Activated CD4-positive, alpha-beta memory T cell treated with anti-CD3 and anti-CD28 coated beads, Interleukin-2, amount 10 ng/mL, durations not matched to agents 7 days and 5 days (primary cell): ENCODE results near the gene GLRX. TPM values are rescaled to one million over a fixed set of nuclear protein-coding genes. Genes with fewer than 3 reads are reported as not detected.
"Not testable (repeated sequence)": the region's sequence is repeated elsewhere in the genome, so short reads cannot be mapped to it uniquely, and the experiment has no call there.

ENCODE experiments used
- CTCF ChIA-PET: fragments of 350-600 bp; sonication (Branson Sonifier 250); formaldehyde crosslinking; loops from one replicate; lab custom pipeline; 2021; ENCODE audit warnings: antibody characterized with exemption, inconsistent platforms; lab: Charles Lee
- POLR2A ChIA-PET: fragments of 350-600 bp; sonication (Branson Sonifier 250); formaldehyde crosslinking; loops from one replicate; lab custom pipeline; 2021; ENCODE audit warnings: antibody characterized with exemption; lab: Charles Lee
- DNase-seq: peaks from one replicate; pipeline ENCODE4 v3.0.0-alpha.2; 2020
- H3K27ac Mint-ChIP-seq: one replicate; pipeline ENCODE4 v1.8.0; 2021; ENCODE audit warnings: mild to moderate bottlenecking, mixed read lengths
- H3K27me3 Mint-ChIP-seq: one replicate; pipeline ENCODE4 v1.8.0; 2021; ENCODE audit warnings: mixed read lengths
- H3K36me3 Mint-ChIP-seq: one replicate; pipeline ENCODE4 v1.8.0; 2021; ENCODE audit warnings: low read depth, mixed read lengths
- H3K4me1 Mint-ChIP-seq: one replicate; pipeline ENCODE4 v1.8.0; 2021; ENCODE audit warnings: mixed read lengths
- H3K4me3 Mint-ChIP-seq: one replicate; pipeline ENCODE4 v1.8.0; 2021; ENCODE audit warnings: mild to moderate bottlenecking, mixed read lengths
- H3K9me3 Mint-ChIP-seq: one replicate; pipeline ENCODE4 v1.8.0; 2021; ENCODE audit warnings: mixed read lengths
- total RNA-seq, 2 experiments: library from RNA; stranded (reverse); gene quantifications; one replicate each; pipeline ENCODE4 v1.2.3, GENCODE V29; 2021

Gene GLRX
- total RNA-seq, 2 experiments from 2014 or later: 71.6 to 72.5 TPM

DNA sequence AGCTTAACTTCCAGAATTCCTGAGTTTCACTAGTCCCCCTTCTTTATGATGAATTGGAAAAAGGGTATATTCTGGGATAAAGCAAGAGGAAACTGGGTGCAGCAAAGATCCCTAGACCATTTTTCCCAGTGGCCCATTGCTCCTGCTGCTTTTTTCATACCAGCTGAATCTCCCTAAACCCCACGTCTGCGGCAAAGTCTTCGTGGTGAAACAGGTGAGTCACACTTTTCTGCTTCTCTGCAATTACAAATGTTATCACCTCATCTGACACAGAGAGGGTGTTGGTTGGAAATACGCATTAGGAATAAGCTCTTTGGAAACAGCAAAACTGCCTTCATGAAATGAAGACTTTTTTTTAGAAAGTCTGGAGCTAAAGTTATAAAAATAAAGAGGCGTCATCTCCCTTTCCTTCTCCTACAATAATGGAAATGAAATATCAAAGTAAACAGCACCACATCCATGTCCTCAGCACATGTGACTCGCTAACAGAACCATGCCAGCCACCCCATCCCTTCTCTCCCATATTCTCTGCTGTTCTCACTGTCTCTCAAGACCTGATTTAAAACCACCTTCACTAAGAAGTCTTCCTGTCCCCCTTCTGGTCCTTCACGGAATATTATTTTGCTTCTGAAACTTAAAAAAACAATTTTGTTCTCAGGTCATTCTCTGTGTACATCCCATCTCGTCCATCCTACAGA lies 39.5 kb upstream of the GLRX start:
- DNase-seq: peak; percentile 57
- Mint-ChIP-seq H3K4me1 (peaks cover 59% of the 10 kb centered on the region), H3K4me3 (no peak overlapping the region), H3K36me3 (no peaks in the 10 kb centered on the region), H3K27ac (peak overlapping the region; percentile 86), H3K9me3 (no peaks in the 10 kb centered on the region), H3K27me3 (no peaks in the 10 kb centered on the region)
- CTCF ChIA-PET: interaction anchor here (0.5 to 7.2 kb wide), 8 partner anchors 8 to 734 kb away, joined by 3 to 75 read pairs (median 7); no protein-coding TSS in a partner anchor
- POLR2A ChIA-PET: interaction anchor here (0.8 to 2.0 kb wide), 13 partner anchors 8 to 240 kb away, joined by 3 to 12 read pairs (median 4); partner anchors contain the start of genes ELL2 and RFESD

DNA sequence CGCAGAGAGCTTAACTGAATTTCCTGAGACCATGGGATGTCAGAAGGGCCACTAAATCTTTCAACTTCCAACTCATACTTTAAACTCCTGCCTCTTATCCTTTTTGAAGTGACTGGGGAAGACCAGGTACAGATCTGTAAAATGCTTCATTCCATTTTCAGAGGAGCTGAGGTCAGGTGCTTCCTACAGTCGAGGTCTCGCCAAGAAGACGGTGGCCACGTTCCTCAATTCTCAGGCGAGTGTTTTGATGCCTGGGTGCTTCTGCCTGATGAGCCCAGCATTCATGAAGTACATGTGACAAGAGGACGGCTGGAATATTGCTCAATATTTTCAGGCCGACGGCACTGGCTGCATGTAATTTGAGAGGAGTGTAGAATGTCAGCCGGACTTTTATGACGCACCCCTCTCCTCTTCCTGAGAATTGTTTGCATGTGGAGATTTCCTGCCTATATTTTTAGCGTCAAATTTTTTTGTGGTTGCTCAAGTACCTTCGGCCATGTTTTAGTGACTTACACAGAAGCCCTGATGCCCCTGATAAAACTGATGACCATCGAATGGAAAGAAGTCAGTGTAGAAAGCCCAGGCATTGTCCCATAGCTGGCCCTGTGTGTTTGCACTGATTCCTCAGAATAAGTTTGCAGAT lies 38.8 kb upstream of the GLRX start:
- H3K4me3 Mint-ChIP-seq: no peak overlapping the region

DNA sequence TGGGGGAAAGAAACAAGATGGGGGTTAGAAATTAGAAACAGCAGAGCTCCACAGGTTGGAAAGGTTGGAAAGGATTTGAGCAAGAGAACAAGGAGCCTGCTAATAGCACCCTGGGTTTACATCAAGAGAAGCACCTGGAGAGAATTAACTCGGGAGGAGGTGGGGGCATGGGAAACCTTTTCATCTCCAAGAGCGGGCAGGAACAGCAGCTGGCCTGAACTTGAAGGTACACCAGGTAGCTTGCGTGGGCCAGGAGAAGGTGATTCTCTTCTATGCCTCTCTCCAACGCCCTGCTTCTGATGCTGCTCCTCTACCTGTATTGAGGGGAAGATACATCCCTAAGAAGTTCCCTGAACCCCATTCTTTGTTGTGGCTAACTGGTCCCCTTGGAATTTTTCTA lies 37.1 kb upstream of the GLRX start:
- no peak overlapping the region for H3K27ac Mint-ChIP-seq
- no peaks in the 10 kb centered on the region for H3K27me3 Mint-ChIP-seq
- no peaks in the 10 kb centered on the region for H3K36me3 Mint-ChIP-seq
- ChIA-PET POLR2A (interaction anchor here (0.9 to 2.0 kb wide), 4 partner anchors 9 to 476 kb away, joined by 3 to 7 read pairs (median 4); no protein-coding TSS in a partner anchor), CTCF (interaction anchor here (0.9 to 7.2 kb wide), 12 partner anchors 10 to 843 kb away, joined by 3 to 75 read pairs (median 4); partner anchors contain the start of gene ELL2)
- no peak for DNase-seq
- H3K4me1 Mint-ChIP-seq: peaks cover 56% of the 10 kb centered on the region
- no peaks in the 10 kb centered on the region for H3K9me3 Mint-ChIP-seq
- no peak overlapping the region for H3K4me3 Mint-ChIP-seq

More for the DNA sequence above, 38.8 kb upstream of the GLRX start:
- no peak for DNase-seq
- no peaks in the 10 kb centered on the region for H3K9me3 Mint-ChIP-seq
- peaks cover 57% of the 10 kb centered on the region for H3K4me1 Mint-ChIP-seq
- H3K27ac Mint-ChIP-seq: peak overlapping the region; percentile 86
- no peaks in the 10 kb centered on the region for H3K36me3 Mint-ChIP-seq
- POLR2A ChIA-PET: interaction anchor here (0.8 to 2.0 kb wide), 13 partner anchors 8 to 239 kb away, joined by 3 to 12 read pairs (median 4); partner anchors contain the start of genes ELL2 and RFESD
- CTCF ChIA-PET: interaction anchor here (0.5 to 7.2 kb wide), 9 partner anchors 8 to 740 kb away, joined by 3 to 75 read pairs (median 5); no protein-coding TSS in a partner anchor
- no peaks in the 10 kb centered on the region for H3K27me3 Mint-ChIP-seq

DNA sequence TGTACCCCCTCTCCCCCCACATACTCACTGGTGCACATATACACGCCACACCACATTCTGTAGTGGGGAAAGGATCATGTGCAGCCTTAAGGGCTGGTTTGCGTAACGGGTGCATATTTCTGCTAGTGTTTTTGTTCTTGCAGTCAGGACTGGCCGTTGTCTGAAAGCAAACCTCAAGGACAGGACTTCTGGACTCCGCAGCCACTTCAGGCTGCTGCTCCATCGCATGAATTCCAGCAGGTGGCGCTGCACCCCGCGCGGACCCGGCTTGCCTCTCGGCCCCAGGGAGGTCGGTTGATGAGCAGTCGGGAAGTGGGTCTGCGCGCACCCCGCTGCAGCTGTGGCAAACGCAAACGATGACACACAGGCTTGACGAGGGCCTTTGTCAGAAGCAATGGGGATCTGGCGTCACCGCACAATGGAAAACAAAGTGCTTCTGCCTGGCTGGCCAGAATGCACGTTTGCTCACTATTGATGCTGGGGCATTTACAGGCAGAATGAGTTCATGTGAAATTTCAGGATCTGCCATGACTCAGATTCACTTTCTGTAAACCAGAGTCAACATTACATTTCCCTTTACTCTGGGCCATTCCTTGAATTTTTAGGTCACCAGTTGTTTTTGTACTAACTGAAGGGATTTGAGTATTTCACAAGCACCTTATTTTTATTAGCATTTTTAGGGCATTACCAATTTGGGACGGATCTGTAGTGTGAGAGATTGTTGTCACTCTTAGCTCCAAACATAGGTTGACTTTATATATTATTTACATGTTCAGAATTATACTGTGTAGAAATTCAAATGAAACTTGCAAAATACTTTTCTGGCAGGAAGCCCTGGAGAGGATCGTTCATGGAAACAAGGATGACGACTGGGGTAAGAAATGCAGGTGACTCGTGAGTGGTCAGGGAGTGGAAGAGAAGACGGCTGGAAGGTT lies 36.4 kb upstream of the GLRX start:
- H3K9me3 Mint-ChIP-seq: no peaks in the 10 kb centered on the region
- H3K4me3 Mint-ChIP-seq: peak overlapping the region; percentile 43
- H3K4me1 Mint-ChIP-seq: peaks cover 50% of the 10 kb centered on the region
- H3K27me3 Mint-ChIP-seq: no peaks in the 10 kb centered on the region
- CTCF ChIA-PET: interaction anchor here (0.9 to 7.2 kb wide), 13 partner anchors 10 to 844 kb away, joined by 3 to 75 read pairs (median 5); partner anchors contain the start of gene ELL2
- POLR2A ChIA-PET: interaction anchor here (0.9 to 2.0 kb wide), 4 partner anchors 10 to 477 kb away, joined by 3 to 7 read pairs (median 4); no protein-coding TSS in a partner anchor
- H3K36me3 Mint-ChIP-seq: no peaks in the 10 kb centered on the region
- peak; percentile 92 for DNase-seq
- H3K27ac Mint-ChIP-seq: peak overlapping the region; percentile 28

DNA sequence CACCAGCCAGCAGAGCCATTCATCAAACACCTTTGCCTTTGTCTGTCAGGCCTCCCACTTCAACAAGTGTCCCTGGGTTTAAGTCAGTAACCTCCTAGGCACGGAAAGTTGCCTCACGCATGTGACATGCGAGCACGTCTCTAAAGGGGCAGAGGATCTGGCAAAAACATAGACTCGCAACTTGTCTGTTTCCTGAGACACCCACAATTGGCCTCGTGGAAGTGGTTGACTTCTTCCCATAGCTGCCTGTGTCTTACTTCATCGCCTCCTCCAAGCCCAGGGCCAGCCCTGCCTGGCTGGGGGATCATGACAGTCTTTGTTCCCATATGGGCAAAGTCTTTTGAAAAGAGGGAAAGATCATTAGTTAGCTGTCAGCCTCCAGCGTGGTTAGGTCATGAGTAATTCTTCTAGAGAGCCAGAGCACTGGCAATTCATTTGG lies 35.5 kb upstream of the GLRX start:
- no peak overlapping the region for H3K4me3 Mint-ChIP-seq
- H3K4me1 Mint-ChIP-seq: peaks cover 44% of the 10 kb centered on the region
- H3K36me3 Mint-ChIP-seq: no peaks in the 10 kb centered on the region
- POLR2A ChIA-PET: no interaction called here
- CTCF ChIA-PET: interaction anchor here (0.6 to 7.2 kb wide), 7 partner anchors 9 to 485 kb away, joined by 3 to 75 read pairs (median 8); partner anchors contain the start of gene ELL2
- H3K27me3 Mint-ChIP-seq: no peaks in the 10 kb centered on the region
- DNase-seq: no peak
- H3K9me3 Mint-ChIP-seq: no peaks in the 10 kb centered on the region
- H3K27ac Mint-ChIP-seq: no peak overlapping the region

DNA sequence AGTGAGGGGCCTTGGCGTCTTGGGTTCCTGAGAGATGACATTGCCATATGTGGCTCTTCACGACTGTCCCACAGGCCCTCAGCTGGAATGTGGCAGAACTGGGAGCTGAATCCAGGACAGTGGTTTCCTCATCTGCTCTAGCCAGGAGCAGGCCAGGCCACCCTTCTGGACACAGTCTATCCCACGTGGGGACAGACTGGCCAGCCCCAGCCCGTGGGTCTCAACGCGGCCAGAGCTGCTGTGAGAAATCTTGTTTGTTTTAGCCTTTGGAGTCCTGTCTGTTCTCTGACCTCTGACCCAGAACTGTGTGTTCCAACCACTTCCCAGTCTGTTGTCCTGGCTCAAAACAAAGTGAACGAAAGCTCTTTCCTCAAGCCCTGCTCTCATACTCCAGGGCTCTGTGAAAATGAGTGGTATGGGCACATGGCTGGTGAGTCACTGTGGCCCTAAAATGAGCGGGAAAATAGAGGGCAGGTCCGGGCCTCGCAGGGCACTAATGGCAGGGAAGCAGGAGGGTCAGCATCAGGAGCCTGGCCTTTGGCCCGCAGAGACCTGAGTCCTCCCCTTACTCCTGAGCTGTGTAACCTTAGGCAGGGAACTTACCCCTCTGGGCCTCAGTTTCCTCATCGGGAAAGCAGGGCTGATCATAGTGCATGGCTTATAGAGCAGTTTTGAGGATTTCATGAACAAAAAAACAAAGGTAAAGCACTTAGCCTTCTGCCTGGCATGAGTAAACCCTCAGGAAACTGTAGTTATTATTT lies 34.8 kb upstream of the GLRX start:
- no peak for DNase-seq
- peaks cover 38% of the 10 kb centered on the region for H3K4me1 Mint-ChIP-seq
- H3K9me3 Mint-ChIP-seq: no peaks in the 10 kb centered on the region
- H3K27me3 Mint-ChIP-seq: no peaks in the 10 kb centered on the region
- H3K4me3 Mint-ChIP-seq: no peak overlapping the region
- no peaks in the 10 kb centered on the region for H3K36me3 Mint-ChIP-seq
- ChIA-PET CTCF (interaction anchor here (0.6 to 14.8 kb wide), 8 partner anchors 8 to 598 kb away, joined by 3 to 354 read pairs (median 8); no protein-coding TSS in a partner anchor), POLR2A (no interaction called here)
- no peak overlapping the region for H3K27ac Mint-ChIP-seq

DNA sequence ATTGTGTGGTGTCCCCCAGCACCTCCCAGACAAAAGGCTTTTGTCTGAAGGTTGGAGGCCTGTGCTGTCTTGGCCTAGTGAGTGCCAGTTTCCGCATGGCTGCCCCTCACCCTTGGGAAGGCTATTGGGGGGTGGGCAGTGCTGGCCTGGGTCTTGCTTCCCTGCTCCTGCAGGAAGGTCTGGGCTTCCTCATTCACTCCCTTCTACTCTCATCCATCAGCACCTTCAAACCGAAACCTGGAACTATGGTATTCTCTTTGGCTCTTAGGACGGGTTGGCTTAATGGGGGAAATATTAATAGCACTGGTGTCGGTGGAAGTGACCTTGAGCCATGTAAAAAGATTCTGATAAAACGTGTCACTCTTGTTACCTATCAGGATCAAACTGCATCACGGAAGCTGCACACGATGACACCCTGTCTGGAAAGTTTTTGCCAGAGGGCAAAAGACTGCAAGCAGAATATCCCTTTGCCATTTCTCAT lies 34.0 kb upstream of the GLRX start:
- peaks cover 29% of the 10 kb centered on the region for H3K4me1 Mint-ChIP-seq
- no peak for DNase-seq
- H3K27ac Mint-ChIP-seq: no peak overlapping the region
- CTCF ChIA-PET: interaction anchor here (0.7 to 14.8 kb wide), 6 partner anchors 10 to 599 kb away, joined by 3 to 354 read pairs (median 22); no protein-coding TSS in a partner anchor
- POLR2A ChIA-PET: no interaction called here
- no peaks in the 10 kb centered on the region for H3K36me3 Mint-ChIP-seq
- H3K4me3 Mint-ChIP-seq: no peak overlapping the region
- H3K27me3 Mint-ChIP-seq: no peaks in the 10 kb centered on the region
- H3K9me3 Mint-ChIP-seq: no peaks in the 10 kb centered on the region

DNA sequence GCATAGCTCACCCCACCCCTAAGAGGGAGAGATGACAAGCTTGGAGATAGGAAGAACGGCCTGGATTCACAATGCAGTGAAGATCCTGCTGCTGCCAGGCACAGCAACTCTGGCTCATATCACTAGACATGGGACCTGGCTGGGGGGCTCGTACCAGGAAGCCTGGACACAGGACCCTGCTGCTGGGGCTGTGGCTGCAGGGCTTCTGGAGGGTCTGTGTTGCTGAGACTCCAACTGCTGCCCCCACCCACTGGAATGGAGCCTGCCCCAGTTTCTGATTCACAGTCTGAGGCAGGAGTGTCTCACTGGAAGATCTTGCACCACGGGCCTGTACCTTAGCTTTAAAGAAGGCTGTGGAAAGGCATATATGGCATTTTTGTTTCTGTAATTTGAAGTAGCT lies 31.0 kb upstream of the GLRX start:
- Mint-ChIP-seq H3K4me1 (peaks cover 10% of the 10 kb centered on the region), H3K27me3 (peaks cover 4% of the 10 kb centered on the region), H3K4me3 (no peak overlapping the region), H3K9me3 (no peaks in the 10 kb centered on the region), H3K27ac (no peak overlapping the region), H3K36me3 (no peaks in the 10 kb centered on the region)
- DNase-seq: no peak
- ChIA-PET CTCF (interaction anchor here (0.7 to 14.8 kb wide), 5 partner anchors 10 to 483 kb away, joined by 3 to 354 read pairs (median 4); no protein-coding TSS in a partner anchor), POLR2A (interaction anchor here (0.7 to 1.1 kb wide), 2 partner anchors 9 to 16 kb away, joined by 3 read pairs; no protein-coding TSS in a partner anchor)

DNA sequence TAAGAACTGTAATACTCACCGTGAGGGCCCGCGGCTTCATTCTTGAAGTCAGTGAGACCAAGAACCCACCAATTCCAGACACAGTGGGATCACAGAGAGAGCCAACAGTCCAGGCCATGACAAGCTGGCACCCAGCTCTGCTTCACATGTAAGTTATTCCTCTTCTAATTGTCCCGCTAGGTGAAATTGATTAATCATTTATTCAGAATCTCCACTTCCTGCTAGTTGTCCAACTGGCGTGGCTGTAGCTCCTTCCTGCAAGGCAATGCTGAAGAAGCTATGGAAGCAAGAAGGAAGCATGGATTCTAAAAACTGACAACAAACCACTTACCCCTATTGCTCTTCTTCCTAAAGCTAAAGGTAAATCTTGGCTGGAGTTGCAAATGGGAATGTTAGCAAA lies 30.0 kb upstream of the GLRX start:
- H3K4me3 Mint-ChIP-seq: no peak overlapping the region
- peaks cover 8% of the 10 kb centered on the region for H3K27me3 Mint-ChIP-seq
- CTCF ChIA-PET: interaction anchor here (0.8 to 14.8 kb wide), 3 partner anchors 9 to 70 kb away, joined by 3 to 354 read pairs (median 4); no protein-coding TSS in a partner anchor
- POLR2A ChIA-PET: interaction anchor here (1.1 kb wide), 1 partner anchor 9 kb away, joined by 3 read pairs; no protein-coding TSS in a partner anchor
- H3K9me3 Mint-ChIP-seq: no peaks in the 10 kb centered on the region
- no peak overlapping the region for H3K27ac Mint-ChIP-seq
- H3K4me1 Mint-ChIP-seq: peaks cover 6% of the 10 kb centered on the region
- DNase-seq: no peak
- no peaks in the 10 kb centered on the region for H3K36me3 Mint-ChIP-seq

DNA sequence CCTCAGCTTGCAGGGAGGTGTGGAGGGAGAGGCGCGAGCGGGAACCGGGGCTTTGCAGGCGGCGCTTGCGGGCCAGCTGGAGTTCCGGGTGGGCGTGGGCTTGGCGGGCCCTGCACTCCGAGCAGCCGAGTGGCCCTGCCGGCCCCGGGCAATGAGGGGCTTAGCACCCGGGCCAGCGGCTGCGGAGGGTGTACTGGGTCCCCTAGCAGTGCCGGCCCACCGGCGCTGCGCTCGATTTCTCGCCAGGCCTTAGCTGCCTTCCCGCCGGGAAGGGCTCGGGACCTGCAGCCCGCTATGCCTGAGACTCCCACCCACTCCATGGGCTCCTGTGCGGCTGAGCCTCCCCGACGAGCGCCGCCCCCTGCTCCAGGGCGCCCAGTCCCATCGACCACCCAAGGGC lies 28.6 kb upstream of the GLRX start:
- CTCF ChIA-PET: interaction anchor here (1.4 to 14.8 kb wide), 3 partner anchors 17 to 69 kb away, joined by 3 to 354 read pairs (median 5); no protein-coding TSS in a partner anchor
- POLR2A ChIA-PET, H3K4me3 Mint-ChIP-seq: not testable (repeated sequence)

DNA sequence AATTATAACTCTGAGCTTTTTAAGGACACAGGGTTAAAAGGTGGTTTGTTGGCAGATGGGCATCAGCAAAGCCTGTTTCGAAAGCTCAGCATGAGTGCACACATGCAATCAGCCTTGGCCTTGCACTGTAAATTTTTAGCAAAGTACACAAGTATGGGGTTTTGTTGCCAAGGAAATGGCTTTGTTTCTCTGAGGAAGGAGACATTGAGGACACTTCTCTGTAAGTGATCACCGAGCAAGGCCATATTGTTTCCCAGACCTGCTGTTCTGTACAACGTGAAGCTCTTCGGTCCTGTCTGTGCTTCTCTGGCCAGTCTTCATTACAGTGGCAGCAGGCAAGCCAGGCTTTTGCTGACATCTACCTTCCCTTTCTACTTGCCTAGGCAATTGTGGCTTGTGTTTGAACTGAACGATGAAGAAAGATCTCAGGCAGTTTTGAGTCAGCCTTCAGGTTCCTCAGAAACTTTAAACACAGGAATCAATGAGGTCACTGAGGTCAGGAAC lies 27.9 kb upstream of the GLRX start:
- Mint-ChIP-seq H3K9me3 (no peaks in the 10 kb centered on the region), H3K27ac (no peak overlapping the region), H3K4me3 (no peak overlapping the region), H3K4me1 (peaks cover 8% of the 10 kb centered on the region), H3K27me3 (peaks cover 8% of the 10 kb centered on the region), H3K36me3 (no peaks in the 10 kb centered on the region)
- POLR2A ChIA-PET: interaction anchor here (1.0 kb wide), 2 partner anchors 26 to 69 kb away, joined by 3 read pairs; no protein-coding TSS in a partner anchor
- CTCF ChIA-PET: interaction anchor here (0.9 to 14.8 kb wide), 4 partner anchors 16 to 186 kb away, joined by 3 to 354 read pairs (median 6); no protein-coding TSS in a partner anchor
- DNase-seq: no peak

More for the DNA sequence above, 28.6 kb upstream of the GLRX start:
- not testable (repeated sequence) for H3K4me1 Mint-ChIP-seq, H3K27me3 Mint-ChIP-seq, H3K9me3 Mint-ChIP-seq, H3K27ac Mint-ChIP-seq, DNase-seq, H3K36me3 Mint-ChIP-seq
